DOHH2 (cell line): ENCODE data around the gene MBD3.

Experiments used
- H3F3A ChIP-seq: fragments of 200-600 bp; sonication (generic), shearing (Covaris generic); 2 replicates; pipeline ENCODE4 v1.6.0; 2016; ENCODE audit warnings: antibody characterized with exemption, mild to moderate bottlenecking; ENCODE audit not compliant: control insufficient read depth, insufficient read depth
- H3K27ac ChIP-seq: fragments of 200-600 bp; sonication (generic); 2 replicates; pipeline ENCODE4 v1.5.1; 2014; ENCODE audit warnings: low read depth, mild to moderate bottlenecking, low read length, moderate library complexity
- H3K27me3 ChIP-seq: fragments of 200-600 bp; sonication (generic); 2 replicates; pipeline ENCODE4 v1.6.1; 2014; ENCODE audit warnings: mild to moderate bottlenecking, low read length, mixed read lengths; ENCODE audit not compliant: control insufficient read depth
- H3K36me3 ChIP-seq: fragments of 200-600 bp; sonication (generic); 2 replicates; pipeline ENCODE4 v1.6.1; 2014; ENCODE audit warnings: mild to moderate bottlenecking, low read length, moderate library complexity, mixed read lengths; ENCODE audit not compliant: control insufficient read depth
- H3K4me1 ChIP-seq: fragments of 200-600 bp; sonication (generic); 2 replicates; pipeline ENCODE4 v1.6.1; 2014; ENCODE audit warnings: mild to moderate bottlenecking, low read length, mixed read lengths; ENCODE audit not compliant: control insufficient read depth
- H3K4me2 ChIP-seq: fragments of 200-600 bp; sonication (generic); 2 replicates; pipeline ENCODE4 v1.6.0; 2014; ENCODE audit warnings: mild to moderate bottlenecking, low read length, moderate library complexity
- H3K4me3 ChIP-seq: fragments of 200-600 bp; sonication (generic); 2 replicates; pipeline ENCODE4 v1.5.1; 2014; ENCODE audit warnings: mild to moderate bottlenecking, low read length, mixed read lengths
- H3K79me2 ChIP-seq: fragments of 200-600 bp; sonication (generic); 2 replicates; pipeline ENCODE4 v1.6.1; 2014; ENCODE audit warnings: mild to moderate bottlenecking, low read length, mixed read lengths; ENCODE audit not compliant: control insufficient read depth
- H3K9me2 ChIP-seq: fragments of 200-600 bp; sonication (generic); replicated peaks from 2 replicates; pipeline ENCODE4 v1.6.1; 2014; ENCODE audit warnings: mild to moderate bottlenecking, low read length, mixed read lengths; ENCODE audit not compliant: control insufficient read depth
- H3K9me3 ChIP-seq: fragments of 200-600 bp; sonication (generic); 2 replicates; pipeline ENCODE4 v1.6.1; 2014; ENCODE audit warnings: antibody characterized with exemption, low read length, mixed read lengths; ENCODE audit not compliant: control insufficient read depth, insufficient read depth
- H4K20me1 ChIP-seq: fragments of 200-600 bp; sonication (generic); 2 replicates; pipeline ENCODE4 v1.6.0; 2014; ENCODE audit warnings: low read depth, mild to moderate bottlenecking, antibody characterized with exemption, low read length, moderate library complexity; ENCODE audit not compliant: control insufficient read depth, insufficient read depth
- CTCF ChIP-seq: fragments of 200-600 bp; sonication (generic); IDR thresholded peaks from one replicate; pipeline ENCODE4 v1.5.1; 2014; ENCODE audit warnings: antibody characterized with exemption, mild to moderate bottlenecking, low read depth, low read length; ENCODE audit not compliant: poor library complexity, severe bottlenecking
- EZH2phosphoT487 ChIP-seq: fragments of 200-600 bp; sonication (generic); IDR thresholded peaks from 2 replicates; pipeline ENCODE4 v1.6.1; 2017; ENCODE audit warnings: borderline replicate concordance, mild to moderate bottlenecking, antibody characterized with exemption, low read length, moderate library complexity, mixed read lengths

The MBD3 gene

GRCh38 chr19:1615156-1615765, 22.6 kb upstream of the MBD3 start:
- Histone ChIP-seq H3K27ac (no peak overlapping the region), H3K9me3 (no peaks in the 10 kb centered on the region), H3K4me2 (no peak overlapping the region), H3K4me3 (no peak overlapping the region), H3K27me3 (no peaks in the 10 kb centered on the region), H3K4me1 (peaks cover 91% of the 10 kb centered on the region), H3K36me3 (peaks cover 99% of the 10 kb centered on the region), H3F3A (peaks cover 25% of the 10 kb centered on the region), H4K20me1 (peaks cover 6% of the 10 kb centered on the region; the same call in 1 of the 2 replicates), H3K79me2 (peaks cover 44% of the 10 kb centered on the region), H3K9me2 (no peaks in the 10 kb centered on the region)
- no peak for TF ChIP-seq EZH2phosphoT487
- TF ChIP-seq CTCF = no peak

GRCh38 chr19:1613808-1614570, 21.3 kb upstream of the MBD3 start:
- Histone ChIP-seq H3F3A (peaks cover 36% of the 10 kb centered on the region), H3K27me3 (no peaks in the 10 kb centered on the region), H3K27ac (no peak overlapping the region), H3K36me3 (peaks cover 95% of the 10 kb centered on the region), H3K9me3 (no peaks in the 10 kb centered on the region), H3K4me2 (no peak overlapping the region), H3K4me3 (no peak overlapping the region), H3K79me2 (peaks cover 35% of the 10 kb centered on the region), H3K4me1 (peaks cover 91% of the 10 kb centered on the region), H4K20me1 (peaks cover 4% of the 10 kb centered on the region; the same call in 1 of the 2 replicates), H3K9me2 (no peaks in the 10 kb centered on the region)
- TF ChIP-seq CTCF = no peak
- no peak for TF ChIP-seq EZH2phosphoT487

- H3K9me3 ChIP-seq = no peaks in the 10 kb centered on the region
- H3K9me2 ChIP-seq = no peaks in the 10 kb centered on the region
- peaks cover 4% of the 10 kb centered on the region; the same call in 1 of the 2 replicates for H4K20me1 ChIP-seq
- no peak overlapping the region for H3K4me3 ChIP-seq
- H3K27me3 ChIP-seq = no peaks in the 10 kb centered on the region
- no peak overlapping the region for H3K27ac ChIP-seq
- peaks cover 27% of the 10 kb centered on the region for H3K79me2 ChIP-seq
- H3K36me3 ChIP-seq = peaks cover 93% of the 10 kb centered on the region
- no peak overlapping the region for H3K4me2 ChIP-seq
- TF ChIP-seq EZH2phosphoT487 (no peak), CTCF (no peak)
- H3F3A ChIP-seq = peaks cover 43% of the 10 kb centered on the region
- peaks cover 91% of the 10 kb centered on the region for H3K4me1 ChIP-seq
Measured at GRCh38 chr19:1613146-1613545, 20.5 kb upstream of the MBD3 start.
